D341Med (cell line): ENCODE results near the gene FAM168A.

Experiments
- DNase-seq: peaks from one replicate; pipeline ENCODE4 v3.0.0; 2012; ENCODE audit warnings: low spot score

Gene FAM168A

DNA sequence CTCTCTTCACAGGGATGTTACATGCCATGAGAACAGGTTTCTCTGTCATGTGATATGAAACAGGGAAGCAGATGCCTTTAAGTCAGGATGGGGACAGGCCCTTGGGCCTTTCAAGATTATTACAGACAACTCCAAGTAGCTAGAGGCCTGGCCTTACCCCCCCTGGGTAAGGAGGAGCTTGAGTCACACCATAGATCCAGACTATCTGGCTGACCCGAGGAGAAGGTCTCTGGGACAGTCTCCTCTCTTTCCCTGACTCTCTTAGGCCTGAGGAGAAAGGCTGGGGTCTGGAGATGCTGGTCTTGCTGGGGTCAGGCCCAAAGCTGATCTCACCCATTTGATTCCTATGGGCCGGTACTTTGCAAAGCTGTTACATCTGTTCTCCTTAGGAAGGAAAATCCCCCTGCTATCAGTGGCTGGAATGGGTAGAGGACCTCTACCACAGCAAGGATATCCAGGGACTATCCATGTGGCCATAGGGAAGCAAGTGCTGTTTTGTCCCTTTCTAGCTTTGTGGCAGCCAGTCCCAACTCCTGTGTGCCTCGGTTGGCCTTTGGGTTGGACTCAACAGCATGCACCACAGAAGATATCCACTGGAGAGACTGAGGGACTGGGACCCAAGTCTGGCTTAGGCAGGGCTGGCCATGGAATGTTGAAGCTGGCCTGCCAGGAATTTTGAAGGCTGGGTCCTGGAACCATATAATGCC, 196.5 kb downstream of the FAM168A start:
- DNase-seq, result no peak

DNA sequence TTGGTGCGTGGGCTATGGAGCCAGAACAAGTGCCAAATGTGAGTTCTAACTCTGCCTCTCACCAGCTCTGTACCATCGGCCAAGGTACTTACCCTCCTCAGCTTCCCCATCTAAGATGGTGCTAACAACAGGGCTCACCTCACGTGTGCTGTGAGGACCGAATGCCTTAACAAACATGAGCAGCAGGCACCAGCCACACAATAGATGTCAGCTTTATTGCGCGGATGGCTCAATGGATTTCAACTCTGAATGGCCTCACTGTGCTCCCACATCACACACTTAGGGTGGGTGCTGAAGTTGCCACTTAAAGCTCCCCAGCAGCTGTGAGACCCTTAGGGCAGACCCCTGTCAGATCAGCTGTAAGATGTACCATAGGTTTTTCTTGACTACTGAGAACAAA, 197.6 kb downstream of the FAM168A start:
- no peak for DNase-seq

DNA sequence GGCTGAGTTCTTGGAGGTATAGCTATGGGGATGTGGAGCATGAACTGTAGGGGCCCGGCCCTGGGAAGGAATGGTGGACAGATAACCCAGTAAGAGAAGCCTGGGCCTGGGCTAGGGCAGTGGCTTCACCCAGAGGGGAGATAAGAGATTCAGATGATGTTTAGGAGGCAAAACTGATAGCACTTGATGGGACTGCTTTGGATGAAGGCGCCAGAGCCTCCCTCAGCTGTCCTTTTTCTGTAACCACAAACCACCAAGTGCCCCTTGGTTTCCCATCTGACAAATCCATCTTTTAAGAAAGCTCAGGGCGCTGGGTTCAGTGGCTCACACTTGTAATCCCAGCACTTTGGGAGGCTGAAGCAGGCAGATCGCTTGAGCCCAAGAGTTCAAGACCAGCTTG, 198.3 kb downstream of the FAM168A start:
- no peak for DNase-seq

DNA sequence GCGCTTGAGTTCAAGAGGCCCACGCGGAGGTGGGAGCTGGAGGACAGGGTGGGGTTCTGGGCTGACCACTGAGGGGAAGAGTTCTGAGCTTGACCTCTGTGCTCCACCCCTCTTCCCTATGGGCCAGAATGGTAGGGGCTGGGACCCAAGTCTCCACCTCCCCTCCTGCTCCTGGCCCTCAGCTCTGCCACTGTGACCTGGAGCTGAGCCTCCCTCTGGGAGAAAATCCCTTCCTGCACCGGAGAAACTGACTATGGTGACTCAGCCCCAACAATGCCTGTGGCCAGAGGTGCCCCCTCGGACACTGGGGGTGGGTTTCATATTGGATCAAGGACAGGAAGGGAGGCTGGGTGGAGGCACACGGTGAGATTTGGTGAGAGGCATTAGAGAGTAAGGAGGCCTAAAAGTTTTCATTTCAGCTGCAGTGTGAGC, 198.7 kb downstream of the FAM168A start:
- DNase-seq, result no peak

DNA sequence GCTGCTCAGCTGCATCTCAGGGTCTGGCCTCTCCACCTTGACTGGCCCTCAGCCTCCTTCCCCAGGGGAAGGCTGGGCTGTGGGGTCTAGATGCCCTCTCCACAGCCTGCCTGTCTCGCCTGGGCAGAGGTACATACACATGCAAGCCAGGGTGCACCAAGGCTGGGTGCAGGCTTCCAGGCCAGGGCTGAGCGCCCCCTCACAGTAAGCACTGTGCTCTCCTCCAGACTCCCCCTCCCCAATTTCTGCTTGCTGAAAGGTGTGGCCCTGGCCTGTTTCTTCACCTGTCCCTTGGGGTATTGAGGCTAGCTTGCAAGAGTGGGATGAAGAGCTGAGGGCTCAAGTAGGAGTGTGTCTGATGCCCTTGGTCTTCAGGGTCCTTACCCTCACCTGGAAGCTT, 199.2 kb downstream of the FAM168A start:
- no peak for DNase-seq

DNA sequence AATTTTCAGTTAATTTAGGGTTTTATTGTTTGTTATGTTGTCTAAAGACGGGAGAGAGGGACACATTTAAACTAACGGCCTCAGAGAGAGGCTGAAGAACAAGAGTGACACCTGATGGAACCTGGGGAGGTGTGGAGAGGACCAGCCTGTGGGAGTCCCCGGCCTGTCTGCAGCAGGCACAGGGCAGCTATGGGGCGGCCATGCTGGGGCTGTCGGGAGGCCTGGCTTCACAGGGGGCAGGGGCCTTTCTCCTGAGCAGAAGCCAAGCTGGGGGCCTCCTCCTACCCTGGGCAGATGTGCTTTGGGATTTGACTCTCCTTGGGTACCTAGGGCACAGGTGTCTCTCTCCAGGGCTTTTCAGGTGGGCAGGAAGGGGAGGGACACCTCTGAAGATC, 199.8 kb downstream of the FAM168A start:
- no peak for DNase-seq

DNA sequence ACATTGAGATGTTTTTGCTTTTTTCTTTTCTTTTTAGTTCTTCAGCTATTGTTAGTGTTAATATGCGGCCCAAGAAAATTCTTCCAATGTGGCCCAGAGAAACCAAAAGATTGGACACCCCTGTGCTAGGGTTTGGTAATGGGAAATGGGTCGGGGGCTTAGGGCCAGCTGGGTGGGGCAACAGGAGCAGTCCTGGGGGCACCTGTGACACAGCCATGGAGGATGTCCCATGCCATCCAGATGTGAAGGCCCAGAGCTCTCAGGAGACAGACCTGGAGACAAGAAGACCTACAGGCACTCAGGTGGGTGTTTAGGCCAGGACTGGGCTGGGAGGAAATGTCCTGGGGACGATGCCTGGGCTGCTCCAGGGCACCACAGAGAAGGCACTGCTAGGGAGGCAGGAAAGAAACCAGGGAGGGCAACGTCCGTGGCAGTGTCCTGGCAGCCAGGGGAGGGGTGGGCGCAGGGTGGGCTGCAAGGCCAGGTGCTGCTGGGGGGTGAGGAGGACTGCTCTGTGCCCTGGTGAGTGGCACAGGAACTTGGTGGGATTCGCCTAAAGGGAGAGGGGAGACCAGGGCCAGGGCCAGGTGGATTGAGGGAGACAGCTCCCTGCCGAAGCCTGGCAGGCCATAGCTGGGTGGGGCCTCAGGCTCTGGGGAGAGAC, 200.3 kb downstream of the FAM168A start:
- DNase-seq, result no peak

DNA sequence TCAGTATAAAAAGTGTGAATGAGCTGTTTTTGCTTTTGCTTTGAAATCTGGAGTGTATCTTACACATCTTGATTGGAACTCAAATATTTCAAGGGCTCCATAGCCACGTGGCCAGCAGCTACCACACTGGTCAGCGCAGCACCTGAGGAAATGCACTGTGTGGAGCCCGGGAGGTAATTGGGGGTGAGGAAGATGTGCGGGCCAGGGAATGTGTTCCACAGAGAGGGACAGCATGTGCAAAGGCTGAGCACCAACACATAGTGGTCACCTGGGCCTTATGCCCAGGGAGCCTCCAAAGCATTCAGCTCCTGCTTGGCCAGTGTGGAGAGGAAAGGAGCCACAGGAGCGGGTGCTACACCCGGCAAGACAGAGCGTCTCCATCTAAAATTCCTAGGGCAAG, 200.9 kb downstream of the FAM168A start:
- DNase-seq, result no peak

DNA sequence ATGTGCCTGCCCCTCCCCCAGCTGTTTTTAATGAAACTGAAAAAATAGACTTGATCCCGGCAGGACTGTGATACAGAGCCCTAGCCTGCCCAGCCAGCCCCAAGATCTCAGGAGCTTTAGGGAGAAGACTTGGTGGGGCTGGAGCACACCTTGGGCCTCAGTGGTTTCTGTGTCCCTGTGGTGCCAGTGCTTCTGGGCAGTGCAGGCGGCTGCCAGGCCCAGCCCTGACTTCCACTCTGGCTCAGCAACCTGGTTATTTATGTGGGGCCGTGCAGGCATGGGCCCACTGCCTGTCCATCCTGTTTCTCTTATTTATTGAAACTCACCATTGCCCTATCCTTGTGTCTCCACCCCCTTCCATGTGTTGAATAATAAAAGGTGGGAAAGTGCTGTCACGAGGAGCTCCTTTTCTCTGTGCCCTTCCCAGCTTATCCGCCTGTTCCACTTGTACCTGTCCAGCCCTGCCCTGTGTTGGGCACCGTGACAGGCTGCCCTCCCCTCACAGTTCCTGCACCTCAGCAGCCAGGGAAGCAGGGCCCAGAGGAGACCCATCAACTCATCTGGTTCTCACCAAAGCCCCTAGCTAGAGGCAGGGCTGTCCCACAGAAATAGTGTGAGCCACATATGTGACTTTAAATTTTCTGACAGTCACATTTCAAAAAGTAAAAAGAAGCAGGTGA, 201.5 kb downstream of the FAM168A start:
- DNase-seq, result no peak

DNA sequence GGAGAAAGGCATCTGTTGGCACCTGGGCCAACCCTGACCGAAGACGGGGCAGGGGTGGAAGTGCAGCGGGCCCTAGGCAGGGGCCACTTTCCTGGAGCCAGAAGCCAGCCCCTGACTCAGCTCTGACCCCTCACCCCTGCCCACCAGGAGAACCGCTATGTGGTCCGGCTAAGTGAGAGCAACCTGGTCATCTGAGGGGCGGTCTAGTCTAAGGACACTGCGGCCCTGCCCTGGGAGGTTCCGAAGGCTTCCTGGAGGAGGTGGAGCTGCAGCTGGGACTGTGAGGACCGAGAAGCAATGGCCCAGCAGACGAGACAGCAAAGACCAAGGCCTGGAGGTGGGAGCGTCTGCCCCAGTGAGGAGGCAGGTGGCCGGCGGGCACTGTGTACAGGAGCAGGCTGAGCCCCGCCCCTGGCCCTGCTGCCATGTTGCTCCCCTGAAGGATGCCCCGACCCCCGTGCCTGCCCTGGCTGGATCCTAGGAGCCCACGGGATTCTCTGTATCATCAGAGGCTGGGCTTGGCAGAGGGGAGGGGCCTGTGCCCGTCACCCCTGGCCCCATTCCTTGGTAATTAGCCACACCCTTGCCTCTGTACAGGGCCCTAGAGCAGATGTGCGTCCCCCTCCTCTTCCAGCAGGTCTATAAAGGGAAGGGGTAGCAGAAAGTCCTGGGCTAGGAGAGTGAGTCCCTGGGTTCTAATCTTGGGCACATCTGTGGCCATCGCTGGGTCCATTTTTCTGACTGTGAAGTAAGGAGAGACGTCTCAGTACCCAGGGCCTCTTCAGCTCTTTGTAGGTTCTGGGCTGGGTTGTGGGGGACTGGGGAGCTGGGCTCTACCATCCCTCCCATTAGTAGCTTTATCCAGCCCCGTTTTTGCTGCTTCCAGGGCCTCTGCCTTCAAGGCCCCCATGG, 202.4 kb downstream of the FAM168A start:
- no peak for DNase-seq

DNA sequence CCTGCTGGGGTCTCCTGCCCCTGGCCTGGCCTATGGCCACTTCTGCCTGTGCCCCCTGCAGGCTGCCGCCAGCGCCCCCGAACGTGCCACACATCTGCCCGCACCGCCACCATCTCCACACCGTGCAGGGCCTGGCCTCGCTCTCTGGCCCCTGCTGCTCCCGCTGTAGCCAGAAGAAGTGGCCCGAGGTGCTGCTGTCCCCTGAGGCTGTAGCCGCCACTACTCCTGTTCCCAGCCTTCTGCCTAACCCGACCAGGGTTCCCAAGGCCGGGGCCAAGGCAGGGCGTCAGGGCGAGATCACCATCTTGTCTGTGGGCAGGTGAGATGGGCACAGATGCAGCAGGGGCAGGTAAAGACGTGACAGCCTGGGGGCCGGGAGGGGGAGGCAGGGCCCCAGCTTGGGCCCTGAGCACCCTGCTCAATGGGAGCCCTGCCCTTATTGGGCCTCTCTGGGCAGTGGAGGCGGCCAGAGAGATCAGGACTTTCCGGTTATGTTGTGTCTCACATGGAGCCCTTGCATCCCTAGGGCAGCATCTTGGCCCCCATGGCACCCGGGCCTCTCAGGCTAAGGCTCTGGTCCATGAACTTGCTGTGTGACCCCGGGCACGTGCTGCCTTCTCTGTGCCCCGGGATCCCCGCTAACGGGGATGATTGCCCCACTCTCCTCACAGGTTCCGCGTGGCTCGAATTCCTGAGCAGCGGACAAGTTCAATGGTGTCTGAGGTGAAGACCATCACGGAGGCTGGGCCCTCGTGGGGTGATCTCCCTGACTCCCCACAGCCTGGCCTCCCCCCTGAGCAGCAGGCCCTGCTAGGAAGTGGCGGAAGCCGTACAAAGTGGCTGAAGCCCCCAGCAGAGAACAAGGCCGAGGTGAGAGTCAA, 203.3 kb downstream of the FAM168A start:
- DNase-seq, result no peak

DNA sequence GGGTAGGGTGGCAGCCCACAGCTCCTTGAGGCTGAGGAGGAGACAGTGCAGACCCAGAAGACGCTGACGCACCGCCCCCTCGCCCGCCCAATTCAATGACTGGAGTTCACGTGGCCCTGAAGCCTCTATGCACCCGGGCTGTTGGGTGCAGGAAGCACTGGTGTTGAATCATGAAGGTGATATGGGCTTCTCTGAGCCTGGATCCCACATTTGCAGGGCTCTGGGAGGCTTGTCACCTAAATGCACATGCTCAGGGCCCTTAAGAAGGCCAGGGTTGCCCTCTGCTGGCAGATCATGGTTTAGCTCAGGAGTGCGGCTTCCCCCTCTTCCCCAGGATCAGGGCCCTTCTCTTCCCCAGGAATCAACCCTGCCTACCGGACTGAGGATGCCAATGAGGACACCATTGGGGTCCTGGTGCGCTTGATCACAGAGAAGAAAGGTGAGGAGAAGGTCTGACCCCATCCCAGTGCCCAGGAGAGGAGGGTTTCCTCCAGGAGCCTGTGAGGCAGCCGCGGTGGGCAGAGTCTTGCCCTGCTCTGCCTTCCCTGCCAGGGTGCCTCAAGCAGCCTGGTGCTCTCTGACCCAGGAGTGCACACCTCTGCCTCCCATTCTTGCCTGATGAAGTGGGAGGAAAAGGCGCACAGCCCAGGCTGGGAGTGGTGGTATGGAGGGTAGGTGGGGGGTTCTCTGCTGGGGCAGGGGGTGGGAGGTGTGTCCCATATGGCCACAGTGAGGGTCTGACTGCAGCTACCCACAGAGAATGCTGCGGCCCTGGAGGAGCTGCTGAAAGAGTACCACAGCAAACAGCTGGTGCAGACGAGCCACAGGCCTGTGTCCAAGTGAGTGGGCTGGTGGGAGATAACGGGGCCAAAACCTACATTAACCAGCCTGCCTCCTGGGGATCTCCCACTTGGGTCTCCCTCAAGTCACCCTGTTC, 204.2 kb downstream of the FAM168A start:
- peak; percentile 88 for DNase-seq

DNA sequence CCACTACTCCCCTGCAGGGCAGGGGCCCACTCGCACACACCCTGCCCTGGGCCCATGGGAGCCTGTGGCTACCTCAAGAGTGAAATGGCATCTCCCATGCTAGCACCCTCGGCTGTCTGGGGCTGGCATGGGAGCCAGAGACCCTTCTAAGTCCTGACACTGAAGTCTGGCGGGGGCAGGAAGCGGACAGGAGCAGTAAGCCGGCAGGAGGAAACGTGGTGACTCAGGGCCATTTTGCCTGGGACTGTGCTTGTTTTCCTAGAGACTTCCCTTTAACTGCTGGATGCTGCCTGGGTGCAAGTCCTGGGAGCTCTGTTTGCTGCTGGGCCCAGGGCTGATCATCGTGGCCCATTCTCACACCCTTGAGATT, 204.9 kb downstream of the FAM168A start:
- DNase-seq, result no peak

DNA sequence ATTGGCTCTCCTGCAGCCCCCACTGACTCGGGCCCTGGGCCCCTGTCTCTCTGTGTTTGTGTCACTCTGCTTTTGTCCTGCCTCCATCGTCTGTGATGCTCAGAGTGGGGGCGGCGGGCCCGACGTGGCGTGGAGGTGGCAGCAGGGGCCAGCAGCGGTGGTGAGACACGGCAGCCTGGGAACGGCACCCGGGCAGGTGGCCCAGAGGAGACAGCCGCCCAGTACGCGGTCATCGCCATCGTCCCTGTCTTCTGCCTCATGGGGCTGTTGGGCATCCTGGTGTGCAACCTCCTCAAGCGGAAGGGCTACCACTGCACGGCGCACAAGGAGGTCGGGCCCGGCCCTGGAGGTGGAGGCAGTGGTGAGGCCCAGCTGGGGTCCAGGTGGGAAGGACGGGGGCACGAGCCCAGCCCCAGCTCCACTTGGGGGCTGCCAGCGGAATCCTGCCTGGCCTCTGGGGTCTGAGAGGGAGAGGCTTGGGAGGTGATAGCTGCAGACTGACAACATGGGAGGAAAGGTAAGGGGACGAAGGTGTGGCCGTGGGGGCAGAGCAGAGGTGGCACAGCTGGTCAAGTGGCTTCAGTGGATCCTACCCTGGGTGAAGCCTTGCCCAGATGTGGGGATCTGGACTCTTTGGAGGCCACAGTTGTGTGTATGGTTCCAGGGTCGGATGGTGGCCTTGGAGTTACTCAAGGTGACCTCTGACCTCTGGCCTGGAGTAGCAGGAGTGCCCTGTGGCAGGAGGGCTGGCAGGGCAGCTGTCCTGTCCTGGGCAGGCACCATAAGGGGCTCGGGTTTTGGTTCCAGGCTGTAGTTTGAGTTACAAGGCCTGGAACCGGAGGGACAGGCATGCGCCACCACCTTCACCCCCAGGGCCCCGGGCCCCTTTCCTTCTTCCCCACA, 205.6 kb downstream of the FAM168A start:
- no peak for DNase-seq

DNA sequence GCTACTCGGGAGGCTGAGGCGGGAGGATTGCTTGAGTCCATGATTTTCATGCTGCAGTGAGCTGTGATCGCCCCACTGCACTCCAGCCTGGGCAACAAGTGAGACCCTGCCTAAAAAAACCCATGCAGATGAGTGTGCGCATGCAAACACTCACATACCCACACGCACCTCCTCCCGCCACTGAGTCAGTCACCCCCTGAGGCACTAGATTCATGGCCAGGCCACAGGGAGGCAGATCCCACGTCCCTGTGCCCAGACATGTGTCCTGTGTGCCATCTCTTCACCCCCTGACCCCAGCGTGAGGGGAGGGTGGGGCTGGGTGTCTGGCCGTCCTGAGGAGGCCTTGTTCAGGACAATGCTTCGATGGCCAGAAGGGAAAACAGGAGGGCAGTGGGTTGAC, 206.2 kb downstream of the FAM168A start:
- DNase-seq, result no peak

DNA sequence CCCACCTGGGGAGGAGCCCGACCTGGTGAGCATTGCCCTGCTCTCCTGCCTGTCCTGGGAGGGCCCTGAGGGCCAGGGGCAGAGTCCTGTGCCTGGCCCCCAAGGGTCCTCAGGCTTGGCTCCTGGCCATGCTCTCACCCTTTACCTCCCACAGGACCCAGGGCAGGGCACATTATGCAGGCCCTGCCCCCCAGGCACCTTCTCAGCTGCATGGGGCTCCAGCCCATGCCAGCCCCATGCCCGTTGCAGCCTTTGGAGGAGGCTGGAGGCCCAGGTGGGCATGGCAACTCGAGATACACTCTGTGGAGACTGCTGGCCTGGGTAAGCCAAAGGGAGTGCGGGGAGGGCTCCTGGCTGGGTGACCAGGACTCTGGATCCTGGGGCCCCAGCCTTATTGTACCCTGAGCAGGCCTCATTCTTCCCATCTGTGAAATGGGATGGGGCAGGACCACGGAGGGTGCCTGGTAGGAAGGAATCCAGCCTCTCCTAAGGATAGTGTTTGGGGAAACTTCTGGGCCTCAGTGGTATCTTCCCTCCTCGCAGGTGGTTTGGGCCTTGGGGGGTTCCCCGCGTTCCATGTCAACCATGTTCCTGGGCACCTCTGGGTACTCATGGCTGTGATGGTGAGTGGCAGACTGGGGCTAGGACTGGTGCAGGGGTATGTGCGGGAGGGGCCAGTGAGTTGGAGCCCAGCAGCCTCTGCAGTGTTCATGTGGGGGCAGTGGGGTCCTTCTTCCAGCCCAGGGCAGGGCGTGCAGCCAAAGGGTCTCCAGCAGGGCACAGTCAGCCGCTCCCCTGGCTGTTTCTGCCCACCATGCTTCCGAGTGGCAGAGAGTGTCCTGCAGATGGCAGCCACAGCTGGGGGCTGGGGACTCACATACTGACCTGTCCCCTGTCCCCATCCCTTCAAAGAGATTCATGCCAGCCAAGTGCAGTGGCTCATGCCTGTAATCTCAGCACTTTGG, 207.0 kb downstream of the FAM168A start:
- DNase-seq, result no peak

DNA sequence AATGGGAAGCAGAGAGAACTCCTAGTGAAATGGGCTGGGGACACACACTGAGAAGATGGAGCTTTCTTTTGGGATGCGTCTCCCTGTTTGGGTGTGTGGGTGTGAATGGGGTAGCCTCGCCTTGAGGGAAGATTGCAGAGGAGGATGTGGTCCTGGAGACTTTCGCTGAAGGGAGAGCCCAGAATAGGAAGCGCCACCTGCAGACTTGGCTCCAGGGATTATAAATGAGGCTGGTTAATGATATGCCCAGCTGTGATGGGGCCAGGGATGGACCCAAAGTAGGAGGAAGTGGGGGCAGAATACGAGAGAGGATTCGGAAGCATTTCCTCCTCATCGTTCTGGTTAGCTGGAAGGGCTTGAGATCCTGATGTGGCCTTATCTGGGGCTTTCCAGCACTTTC, 208.0 kb downstream of the FAM168A start:
- no peak for DNase-seq

DNA sequence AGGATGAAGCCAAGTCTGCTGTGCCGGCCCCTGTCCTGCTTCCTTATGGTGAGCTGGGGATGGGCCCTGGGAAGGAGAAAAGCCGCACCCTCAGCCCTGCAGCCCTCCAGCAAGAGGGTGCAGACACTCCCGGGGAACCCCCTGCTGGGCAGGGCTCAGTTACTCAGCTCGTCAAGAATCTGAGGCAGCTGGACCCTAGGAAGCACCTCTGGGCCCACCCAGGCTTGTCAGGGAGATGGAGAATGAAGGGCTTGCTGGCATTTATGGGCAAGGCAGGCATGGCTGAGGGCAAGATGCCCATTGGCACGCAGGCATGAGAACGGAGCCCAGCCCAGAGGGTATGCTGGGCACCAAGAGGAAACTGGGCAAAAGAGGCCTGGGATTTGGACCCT, 208.8 kb downstream of the FAM168A start:
- no peak for DNase-seq
